PC-9 (cell line): Measurements from ENCODE around the gene SH3BGRL3. TPM values are rescaled to one million over a fixed set of nuclear protein-coding genes. Genes with fewer than 3 reads are reported as not detected.

Source experiments
- BruUV-seq: library from RNA; stranded (reverse); fragments of 400-500 nt; replicated peaks from 2 replicates; lab custom pipeline; 2021; lab: Mats Ljungman, UMichigan
- CTCF ChIA-PET: fragments of 300-600 bp; sonication (Branson Sonifier 250); formaldehyde crosslinking; loops from one replicate; lab custom pipeline; 2022; ENCODE audit warnings: antibody characterized with exemption; lab: Charles Lee
- POLR2A ChIA-PET: fragments of 300-600 bp; sonication (Branson Sonifier 250); formaldehyde crosslinking; loops from one replicate; lab custom pipeline; 2022; ENCODE audit warnings: antibody characterized with exemption; ENCODE audit not compliant: unreplicated experiment; lab: Charles Lee
- DNase-seq, 2 experiments: peaks; one replicate each; pipeline versions ENCODE4 v3.0.0 to v3.0.0-alpha.2; 2015 to 2022; ENCODE audit warnings: mixed read lengths in 1 of 2
- H2AFZ ChIP-seq: fragments of 200-600 bp; sonication (generic); 2 replicates; pipeline ENCODE4 v1.8.1; 2017; ENCODE audit warnings: antibody characterized with exemption
- H3F3A ChIP-seq: fragments of 200-600 bp; sonication (generic); 2 replicates; pipeline ENCODE4 v1.8.1; 2017; ENCODE audit warnings: antibody characterized with exemption, mild to moderate bottlenecking, low read depth; ENCODE audit not compliant: insufficient read depth
- H3K27ac ChIP-seq: fragments of 200-600 bp; sonication (generic); 2 replicates; pipeline ENCODE4 v1.6.1; 2016; ENCODE audit warnings: mixed run types
- H3K27me3 ChIP-seq: fragments of 200-600 bp; sonication (generic); 2 replicates; pipeline ENCODE4 v1.6.1; 2016; ENCODE audit warnings: low read depth, mixed run types; ENCODE audit not compliant: insufficient read depth
- H3K36me3 ChIP-seq: fragments of 200-600 bp; sonication (generic); 2 replicates; pipeline ENCODE4 v1.6.1; 2016; ENCODE audit warnings: low read depth, mixed run types
- H3K4me1 ChIP-seq: fragments of 200-600 bp; sonication (generic); replicated peaks from 2 replicates; pipeline ENCODE4 v1.6.1; 2016; ENCODE audit warnings: mixed run types; ENCODE audit not compliant: insufficient read depth
- H3K4me2 ChIP-seq: fragments of 200-600 bp; sonication (generic); 2 replicates; pipeline ENCODE4 v1.6.1; 2017; ENCODE audit warnings: mixed run types
- H3K4me3 ChIP-seq: fragments of 200-600 bp; sonication (generic); 2 replicates; pipeline ENCODE4 v1.6.1; 2016; ENCODE audit warnings: mixed run types
- H3K79me2 ChIP-seq: fragments of 200-600 bp; sonication (generic); 2 replicates; pipeline ENCODE4 v1.6.1; 2017; ENCODE audit warnings: low read depth, mixed run types
- H3K9me2 ChIP-seq: fragments of 200-600 bp; sonication (generic); 2 replicates; pipeline ENCODE4 v1.8.1; 2017; ENCODE audit warnings: mild to moderate bottlenecking; ENCODE audit not compliant: insufficient read depth
- H3K9me3 ChIP-seq: fragments of 200-600 bp; sonication (generic); 2 replicates; pipeline ENCODE4 v1.8.1; 2016; ENCODE audit warnings: low read depth; ENCODE audit not compliant: insufficient read depth
- H4K20me1 ChIP-seq: fragments of 200-600 bp; sonication (generic); 2 replicates; pipeline ENCODE4 v1.8.1; 2017; ENCODE audit not compliant: insufficient read depth
- CTCF ChIP-seq: fragments of 200-600 bp; sonication (generic); conservative IDR thresholded peaks from 2 replicates; pipeline ENCODE4 v1.6.1; 2017; ENCODE audit warnings: mixed run types, antibody characterized with exemption, mild to moderate bottlenecking, moderate library complexity
- EZH2 ChIP-seq: fragments of 200-600 bp; sonication (generic); IDR thresholded peaks from 2 replicates; pipeline ENCODE4 v1.8.0; 2017; ENCODE audit warnings: antibody characterized with exemption, low read depth
- intact Hi-C: fragments of 100-400 bp; cut with micrococcal nuclease; formaldehyde crosslinking; loops from one replicate; pipeline ENCODE4 v1.10.0; 2022; ENCODE audit not compliant: unreplicated experiment
- total RNA-seq: library from RNA; stranded (reverse); gene quantifications from 2 replicates; pipeline ENCODE4 v1.2.3, GENCODE V29; 2021

The SH3BGRL3 gene
- total RNA-seq, 1 experiment from 2014 or later, result 206 TPM

DNA sequence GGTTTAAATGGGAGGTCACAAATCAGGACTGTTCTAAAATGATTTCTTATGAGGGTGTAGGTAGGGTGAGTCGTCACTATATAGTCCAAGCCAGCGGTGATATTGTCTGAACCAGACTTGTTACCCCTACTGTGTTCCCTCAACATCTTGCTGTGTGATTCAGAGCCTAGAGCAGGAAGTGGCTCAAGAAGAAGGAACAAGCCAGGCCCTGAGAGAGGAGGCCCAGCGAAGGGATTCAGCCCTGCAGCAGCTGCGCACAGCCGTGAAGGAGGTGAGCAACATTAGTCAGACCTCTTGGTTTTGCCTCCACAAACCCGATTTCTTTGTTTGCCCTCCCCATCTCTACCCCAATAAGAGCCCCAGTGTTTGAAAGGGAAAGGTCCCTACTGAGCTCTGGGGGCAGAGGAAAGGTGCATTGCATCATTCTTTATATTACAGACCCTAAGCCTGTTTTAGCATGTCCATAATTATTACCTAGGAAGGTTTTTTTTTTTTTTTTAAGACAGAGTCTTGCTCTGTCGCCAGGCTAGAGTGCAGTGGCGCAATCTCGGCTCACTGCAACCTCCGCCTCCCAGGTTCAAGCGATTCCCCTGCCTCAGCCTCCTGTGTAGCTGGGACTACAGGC is 5.0 kb upstream of the SH3BGRL3 start:
- Histone ChIP-seq H3K4me1 (peaks cover 51% of the 10 kb centered on the region), H2AFZ (no peak overlapping the region), H3K36me3 (peaks cover 24% of the 10 kb centered on the region), H3K27me3 (no peaks in the 10 kb centered on the region), H3K4me2 (no peak overlapping the region), H3K9me3 (no peaks in the 10 kb centered on the region), H3F3A (peaks cover 53% of the 10 kb centered on the region), H3K4me3 (no peak overlapping the region), H3K79me2 (no peaks in the 10 kb centered on the region), H4K20me1 (no peaks in the 10 kb centered on the region), H3K9me2 (no peaks in the 10 kb centered on the region), H3K27ac (peak overlapping the region; percentile 79)
- CTCF ChIA-PET, result interaction anchor here (0.6 to 1.3 kb wide), 6 partner anchors 10 to 1695 kb away, joined by 3 to 9 read pairs (median 6); no protein-coding TSS in a partner anchor
- no TSS peak for BruUV-seq
- POLR2A ChIA-PET, result no interaction called here
- DNase-seq, result no peak
- no peak for TF ChIP-seq EZH2
- no peak for TF ChIP-seq CTCF
- intact Hi-C loops, result loop anchor here (1.0 to 5.0 kb wide), 5 partner anchors 38 to 238 kb away; partner anchors contain the start of gene PDIK1L

DNA sequence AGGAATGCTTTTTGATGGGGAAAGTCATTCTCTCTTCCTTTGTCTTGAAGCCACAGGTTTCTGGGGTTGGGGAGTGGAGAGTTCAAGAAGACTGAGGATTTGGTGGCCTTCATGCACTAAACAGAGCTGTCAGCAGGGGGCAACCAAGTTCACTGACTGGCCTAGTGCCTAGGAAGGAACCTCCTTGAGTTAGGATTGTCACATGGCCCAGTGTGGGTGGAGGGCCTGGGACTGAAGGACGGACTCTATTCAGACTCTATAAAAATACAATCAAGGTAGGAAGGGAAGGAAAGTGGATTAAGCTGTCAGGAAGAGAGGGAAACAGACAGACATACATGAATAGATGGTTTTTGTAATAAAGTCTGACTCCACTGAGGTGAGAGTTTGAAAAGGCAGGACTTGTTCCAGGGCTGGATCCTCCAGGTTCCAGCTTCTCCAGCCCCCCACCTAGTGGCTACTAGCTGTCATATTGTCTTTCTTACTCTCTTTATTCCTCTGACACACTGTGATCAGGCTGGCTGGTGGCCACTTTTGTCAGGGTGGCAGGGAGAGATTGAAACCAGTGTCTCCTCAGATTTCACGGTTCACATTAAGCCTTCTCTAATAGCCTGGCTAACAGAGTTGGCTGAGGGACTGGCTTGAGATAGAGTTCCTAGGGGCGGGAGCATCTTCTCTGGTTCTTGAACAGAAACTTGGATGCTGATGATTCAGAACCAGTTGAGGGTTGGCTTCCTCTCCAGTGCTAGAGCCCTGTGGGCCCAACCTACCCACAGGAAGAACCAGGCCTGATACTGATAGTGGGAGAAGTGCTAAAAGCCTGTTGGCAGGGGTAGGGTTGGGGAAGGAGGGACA is 4.1 kb upstream of the SH3BGRL3 start:
- H3K9me2 ChIP-seq, result no peaks in the 10 kb centered on the region
- POLR2A ChIA-PET, result interaction anchor here (0.7 kb wide), 1 partner anchor 401 kb away, joined by 4 read pairs; no protein-coding TSS in a partner anchor
- H3F3A ChIP-seq, result peaks cover 53% of the 10 kb centered on the region
- no peak overlapping the region for H3K4me3 ChIP-seq
- H3K4me2 ChIP-seq, result 0 out of 2 replicates have a peak overlapping the region, but pooled peaks have one; percentile 15
- H4K20me1 ChIP-seq, result no peaks in the 10 kb centered on the region
- H2AFZ ChIP-seq, result no peak overlapping the region
- peak overlapping the region; percentile 79 for H3K27ac ChIP-seq
- CTCF ChIA-PET, result interaction anchor here (0.6 to 1.4 kb wide), 10 partner anchors 9 to 1696 kb away, joined by 3 to 9 read pairs (median 4); no protein-coding TSS in a partner anchor
- H3K36me3 ChIP-seq, result peaks cover 15% of the 10 kb centered on the region; the same call in 1 of the 2 replicates
- TF ChIP-seq CTCF (peak; percentile 85), EZH2 (no peak)
- intact Hi-C loops, result loop anchor here (1.0 to 5.0 kb wide), 6 partner anchors 39 to 239 kb away; partner anchors contain the start of gene PDIK1L
- H3K79me2 ChIP-seq, result peaks cover 4% of the 10 kb centered on the region; the same call in 1 of the 2 replicates
- peak; percentile 69 for DNase-seq
- H3K4me1 ChIP-seq, result peaks cover 55% of the 10 kb centered on the region
- BruUV-seq, result no TSS peak
- H3K27me3 ChIP-seq, result no peaks in the 10 kb centered on the region
- H3K9me3 ChIP-seq, result no peaks in the 10 kb centered on the region

DNA sequence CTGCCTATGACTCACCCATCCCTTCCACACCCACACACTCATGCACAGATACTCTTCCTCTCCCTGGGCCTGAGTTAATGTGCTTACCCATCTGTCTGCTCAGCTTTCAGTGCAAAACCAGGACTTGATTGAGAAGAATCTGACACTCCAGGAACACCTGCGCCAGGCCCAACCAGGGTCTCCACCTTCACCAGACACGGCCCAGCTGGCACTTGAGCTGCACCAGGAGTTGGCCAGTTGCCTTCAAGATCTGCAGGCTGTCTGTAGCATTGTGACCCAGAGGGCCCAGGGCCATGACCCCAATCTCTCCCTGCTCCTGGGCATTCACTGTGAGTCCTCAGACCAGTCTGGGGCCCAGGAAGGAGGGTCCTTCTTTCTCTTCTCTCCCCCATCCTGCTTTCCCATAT is 3.5 kb upstream of the SH3BGRL3 start:
- DNase-seq, result no peak
- TF ChIP-seq CTCF, result no peak
- no peak for TF ChIP-seq EZH2
- Histone ChIP-seq H2AFZ (no peak overlapping the region), H3K27ac (peak overlapping the region; percentile 79), H3K79me2 (peaks cover 9% of the 10 kb centered on the region; the same call in 1 of the 2 replicates), H3K27me3 (no peaks in the 10 kb centered on the region), H3K4me1 (peaks cover 61% of the 10 kb centered on the region), H3K36me3 (peaks cover 14% of the 10 kb centered on the region; the same call in 1 of the 2 replicates), H3K4me2 (peak overlapping the region; percentile 28), H3F3A (peaks cover 57% of the 10 kb centered on the region), H3K4me3 (no peak overlapping the region), H3K9me2 (no peaks in the 10 kb centered on the region), H4K20me1 (0 out of 2 replicates have a peak, but pooled peaks cover 3% of the 10 kb centered on the region), H3K9me3 (no peaks in the 10 kb centered on the region)
- BruUV-seq, result no TSS peak
- CTCF ChIA-PET, result interaction anchor here (1.3 to 1.4 kb wide), 2 partner anchors 45 to 101 kb away, joined by 3 to 6 read pairs; no protein-coding TSS in a partner anchor
- POLR2A ChIA-PET, result no interaction called here
- intact Hi-C loops, result loop anchor here (2.0 to 5.0 kb wide), 4 partner anchors 39 to 239 kb away; partner anchors contain the start of gene PDIK1L
